ENCODE data around the gene C9orf78.

DNA sequence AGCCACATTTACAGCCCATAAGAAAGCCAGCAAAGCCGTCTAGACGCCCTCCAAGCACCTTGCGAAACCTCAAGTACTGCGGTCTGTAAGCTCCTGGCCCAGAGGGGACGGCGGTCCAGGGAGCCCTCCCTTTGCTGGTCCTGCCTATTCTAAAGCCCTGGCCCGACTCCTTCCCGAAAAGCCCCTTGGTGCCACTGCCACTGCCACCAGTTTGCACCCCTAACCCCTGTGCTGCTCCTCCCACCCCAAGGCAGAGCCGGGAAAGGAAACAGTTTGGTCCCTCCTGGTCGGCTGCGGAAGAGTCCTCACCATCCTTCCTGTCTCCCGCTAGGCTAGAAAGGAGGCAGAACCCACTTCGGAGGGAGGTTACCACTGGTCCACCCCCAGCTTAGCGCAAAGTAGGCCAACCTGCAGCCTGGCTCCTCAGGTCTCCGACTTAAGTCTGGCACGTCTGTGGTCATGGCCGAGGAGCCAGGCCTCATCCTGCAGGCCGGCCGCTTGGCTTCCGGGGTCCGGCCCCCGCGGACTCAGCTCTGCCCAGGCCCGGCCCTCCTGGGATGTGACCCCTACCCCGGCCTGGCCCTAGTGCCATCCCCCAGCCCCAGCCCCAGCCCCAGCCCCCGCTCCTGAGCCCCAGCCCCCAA is 12.1 kb downstream of the C9orf78 start:
- TF ChIP-seq GABPA (IDR thresholded peaks at IDR 0.05 in 1 of 2, conservative IDR thresholded peaks at IDR 0.05 in 1 of 2), result no peak
- no peak for TF ChIP-seq TAF1 (conservative IDR thresholded peaks at IDR 0.05)
- TF ChIP-seq, protein P1, sequence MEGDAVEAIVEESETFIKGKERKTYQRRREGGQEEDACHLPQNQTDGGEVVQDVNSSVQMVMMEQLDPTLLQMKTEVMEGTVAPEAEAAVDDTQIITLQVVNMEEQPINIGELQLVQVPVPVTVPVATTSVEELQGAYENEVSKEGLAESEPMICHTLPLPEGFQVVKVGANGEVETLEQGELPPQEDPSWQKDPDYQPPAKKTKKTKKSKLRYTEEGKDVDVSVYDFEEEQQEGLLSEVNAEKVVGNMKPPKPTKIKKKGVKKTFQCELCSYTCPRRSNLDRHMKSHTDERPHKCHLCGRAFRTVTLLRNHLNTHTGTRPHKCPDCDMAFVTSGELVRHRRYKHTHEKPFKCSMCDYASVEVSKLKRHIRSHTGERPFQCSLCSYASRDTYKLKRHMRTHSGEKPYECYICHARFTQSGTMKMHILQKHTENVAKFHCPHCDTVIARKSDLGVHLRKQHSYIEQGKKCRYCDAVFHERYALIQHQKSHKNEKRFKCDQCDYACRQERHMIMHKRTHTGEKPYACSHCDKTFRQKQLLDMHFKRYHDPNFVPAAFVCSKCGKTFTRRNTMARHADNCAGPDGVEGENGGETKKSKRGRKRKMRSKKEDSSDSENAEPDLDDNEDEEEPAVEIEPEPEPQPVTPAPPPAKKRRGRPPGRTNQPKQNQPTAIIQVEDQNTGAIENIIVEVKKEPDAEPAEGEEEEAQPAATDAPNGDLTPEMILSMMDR (IDR thresholded peaks at IDR 0.05; ENCODE audit: low read depth, low read length, missing input control), result no peak
- TF ChIP-seq EGR1 (IDR thresholded peaks at IDR 0.05; ENCODE audit: low read depth in 2 of 2), result no peak
- TF ChIP-seq SP1 (IDR thresholded peaks at IDR 0.05), result no peak
- TF ChIP-seq HNF4G (IDR thresholded peaks at IDR 0.05), result no peak
- TF ChIP-seq, protein P2, sequence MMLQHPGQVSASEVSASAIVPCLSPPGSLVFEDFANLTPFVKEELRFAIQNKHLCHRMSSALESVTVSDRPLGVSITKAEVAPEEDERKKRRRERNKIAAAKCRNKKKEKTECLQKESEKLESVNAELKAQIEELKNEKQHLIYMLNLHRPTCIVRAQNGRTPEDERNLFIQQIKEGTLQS (IDR thresholded peaks at IDR 0.05), result no peak
- TF ChIP-seq, protein P3, sequence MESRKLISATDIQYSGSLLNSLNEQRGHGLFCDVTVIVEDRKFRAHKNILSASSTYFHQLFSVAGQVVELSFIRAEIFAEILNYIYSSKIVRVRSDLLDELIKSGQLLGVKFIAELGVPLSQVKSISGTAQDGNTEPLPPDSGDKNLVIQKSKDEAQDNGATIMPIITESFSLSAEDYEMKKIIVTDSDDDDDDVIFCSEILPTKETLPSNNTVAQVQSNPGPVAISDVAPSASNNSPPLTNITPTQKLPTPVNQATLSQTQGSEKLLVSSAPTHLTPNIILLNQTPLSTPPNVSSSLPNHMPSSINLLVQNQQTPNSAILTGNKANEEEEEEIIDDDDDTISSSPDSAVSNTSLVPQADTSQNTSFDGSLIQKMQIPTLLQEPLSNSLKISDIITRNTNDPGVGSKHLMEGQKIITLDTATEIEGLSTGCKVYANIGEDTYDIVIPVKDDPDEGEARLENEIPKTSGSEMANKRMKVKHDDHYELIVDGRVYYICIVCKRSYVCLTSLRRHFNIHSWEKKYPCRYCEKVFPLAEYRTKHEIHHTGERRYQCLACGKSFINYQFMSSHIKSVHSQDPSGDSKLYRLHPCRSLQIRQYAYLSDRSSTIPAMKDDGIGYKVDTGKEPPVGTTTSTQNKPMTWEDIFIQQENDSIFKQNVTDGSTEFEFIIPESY (IDR thresholded peaks at IDR 0.05), result no peak
- no peak for TF ChIP-seq RXRA (IDR thresholded peaks at IDR 0.05)
- TF ChIP-seq, protein P4, sequence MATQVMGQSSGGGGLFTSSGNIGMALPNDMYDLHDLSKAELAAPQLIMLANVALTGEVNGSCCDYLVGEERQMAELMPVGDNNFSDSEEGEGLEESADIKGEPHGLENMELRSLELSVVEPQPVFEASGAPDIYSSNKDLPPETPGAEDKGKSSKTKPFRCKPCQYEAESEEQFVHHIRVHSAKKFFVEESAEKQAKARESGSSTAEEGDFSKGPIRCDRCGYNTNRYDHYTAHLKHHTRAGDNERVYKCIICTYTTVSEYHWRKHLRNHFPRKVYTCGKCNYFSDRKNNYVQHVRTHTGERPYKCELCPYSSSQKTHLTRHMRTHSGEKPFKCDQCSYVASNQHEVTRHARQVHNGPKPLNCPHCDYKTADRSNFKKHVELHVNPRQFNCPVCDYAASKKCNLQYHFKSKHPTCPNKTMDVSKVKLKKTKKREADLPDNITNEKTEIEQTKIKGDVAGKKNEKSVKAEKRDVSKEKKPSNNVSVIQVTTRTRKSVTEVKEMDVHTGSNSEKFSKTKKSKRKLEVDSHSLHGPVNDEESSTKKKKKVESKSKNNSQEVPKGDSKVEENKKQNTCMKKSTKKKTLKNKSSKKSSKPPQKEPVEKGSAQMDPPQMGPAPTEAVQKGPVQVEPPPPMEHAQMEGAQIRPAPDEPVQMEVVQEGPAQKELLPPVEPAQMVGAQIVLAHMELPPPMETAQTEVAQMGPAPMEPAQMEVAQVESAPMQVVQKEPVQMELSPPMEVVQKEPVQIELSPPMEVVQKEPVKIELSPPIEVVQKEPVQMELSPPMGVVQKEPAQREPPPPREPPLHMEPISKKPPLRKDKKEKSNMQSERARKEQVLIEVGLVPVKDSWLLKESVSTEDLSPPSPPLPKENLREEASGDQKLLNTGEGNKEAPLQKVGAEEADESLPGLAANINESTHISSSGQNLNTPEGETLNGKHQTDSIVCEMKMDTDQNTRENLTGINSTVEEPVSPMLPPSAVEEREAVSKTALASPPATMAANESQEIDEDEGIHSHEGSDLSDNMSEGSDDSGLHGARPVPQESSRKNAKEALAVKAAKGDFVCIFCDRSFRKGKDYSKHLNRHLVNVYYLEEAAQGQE (IDR thresholded peaks at IDR 0.05), result no peak
- no peak for TF ChIP-seq HNF4A (conservative IDR thresholded peaks at IDR 0.05)

All from liver (tissue), 3 donors.